ENCODE results near the gene RASGEF1C.
A peak's percentile ranks its signal among the peaks of the same experiment; 100 is the strongest.

RASGEF1C gene

GRCh38 chr5:180103487-180104167 is 105.4 kb downstream of the RASGEF1C start:
- Histone ChIP-seq H3K27ac (no peak overlapping the region), H3K4me3 (no peak overlapping the region)
- no peak for DNase-seq (ENCODE audit: low spot score)
- no peak for TF ChIP-seq CTCF (IDR thresholded peaks at IDR 0.05)

DNA sequence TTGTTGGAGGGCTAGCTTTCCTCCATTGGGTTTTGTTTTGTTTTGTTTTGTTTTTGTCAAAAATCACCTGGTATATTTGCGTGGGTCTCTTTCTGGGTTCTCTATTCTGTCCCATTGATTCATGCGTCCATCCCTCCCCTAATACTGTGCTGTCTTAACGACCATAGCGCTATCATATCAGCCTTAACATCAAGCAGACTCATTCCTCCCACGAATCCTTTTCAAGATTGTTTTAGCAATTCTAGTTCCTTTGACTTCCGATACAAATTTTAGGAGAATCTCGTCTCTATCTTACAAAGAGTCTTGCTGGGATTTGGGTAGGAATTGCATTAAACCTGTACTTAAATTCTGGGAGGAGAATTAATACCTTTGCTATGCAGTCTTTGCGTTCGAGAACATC is 106.4 kb downstream of the RASGEF1C start:
- TF ChIP-seq CTCF (IDR thresholded peaks at IDR 0.05) = no peak
- Histone ChIP-seq H3K27ac (no peak overlapping the region), H3K4me3 (no peak overlapping the region)
- DNase-seq (ENCODE audit: low spot score) = peak; percentile 12

DNA sequence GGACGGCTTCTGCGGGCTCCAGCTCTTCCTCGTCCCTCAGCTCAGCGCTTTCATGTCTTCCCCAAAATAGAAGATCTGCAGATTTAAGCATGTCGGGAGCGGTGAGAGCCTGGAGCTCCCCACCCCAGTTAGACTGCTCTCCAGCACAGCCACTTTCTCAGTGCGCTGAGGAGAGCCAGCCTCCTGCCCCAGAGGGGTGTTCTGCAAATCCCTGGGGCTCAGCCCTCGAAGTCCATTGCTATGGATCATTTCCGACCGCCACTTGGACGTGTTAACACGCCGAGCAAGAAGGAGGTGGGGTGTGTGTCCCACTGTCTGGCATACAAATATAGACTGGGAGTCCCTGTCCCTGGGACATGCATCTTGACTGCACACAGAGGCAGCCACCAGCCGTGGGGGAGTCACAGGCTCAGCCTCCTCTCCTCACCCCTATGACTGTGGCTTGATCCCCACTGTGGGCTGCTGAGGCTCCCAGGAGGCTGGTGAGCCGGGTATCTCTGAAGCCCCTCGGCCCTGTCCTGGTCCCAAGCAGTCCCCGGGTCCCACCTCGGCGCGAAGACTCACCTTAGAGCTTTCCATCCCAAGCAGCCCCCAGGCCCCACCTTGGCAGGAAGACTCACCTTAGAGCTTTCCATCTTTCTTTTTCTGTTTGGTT is 107.4 kb downstream of the RASGEF1C start:
- DNase-seq (ENCODE audit: low spot score) = peak; percentile 58
- H3K4me3 ChIP-seq = no peak overlapping the region
- H3K27ac ChIP-seq = no peak overlapping the region
- no peak for TF ChIP-seq CTCF (IDR thresholded peaks at IDR 0.05)

- peak; percentile 67 for DNase-seq (ENCODE audit: low spot score)
- TF ChIP-seq CTCF (IDR thresholded peaks at IDR 0.05) = no peak
- Histone ChIP-seq H3K4me3 (no peak overlapping the region), H3K27ac (no peak overlapping the region)
Measured at GRCh38 chr5:180100621-180101450, 108.2 kb downstream of the RASGEF1C start.

DNA sequence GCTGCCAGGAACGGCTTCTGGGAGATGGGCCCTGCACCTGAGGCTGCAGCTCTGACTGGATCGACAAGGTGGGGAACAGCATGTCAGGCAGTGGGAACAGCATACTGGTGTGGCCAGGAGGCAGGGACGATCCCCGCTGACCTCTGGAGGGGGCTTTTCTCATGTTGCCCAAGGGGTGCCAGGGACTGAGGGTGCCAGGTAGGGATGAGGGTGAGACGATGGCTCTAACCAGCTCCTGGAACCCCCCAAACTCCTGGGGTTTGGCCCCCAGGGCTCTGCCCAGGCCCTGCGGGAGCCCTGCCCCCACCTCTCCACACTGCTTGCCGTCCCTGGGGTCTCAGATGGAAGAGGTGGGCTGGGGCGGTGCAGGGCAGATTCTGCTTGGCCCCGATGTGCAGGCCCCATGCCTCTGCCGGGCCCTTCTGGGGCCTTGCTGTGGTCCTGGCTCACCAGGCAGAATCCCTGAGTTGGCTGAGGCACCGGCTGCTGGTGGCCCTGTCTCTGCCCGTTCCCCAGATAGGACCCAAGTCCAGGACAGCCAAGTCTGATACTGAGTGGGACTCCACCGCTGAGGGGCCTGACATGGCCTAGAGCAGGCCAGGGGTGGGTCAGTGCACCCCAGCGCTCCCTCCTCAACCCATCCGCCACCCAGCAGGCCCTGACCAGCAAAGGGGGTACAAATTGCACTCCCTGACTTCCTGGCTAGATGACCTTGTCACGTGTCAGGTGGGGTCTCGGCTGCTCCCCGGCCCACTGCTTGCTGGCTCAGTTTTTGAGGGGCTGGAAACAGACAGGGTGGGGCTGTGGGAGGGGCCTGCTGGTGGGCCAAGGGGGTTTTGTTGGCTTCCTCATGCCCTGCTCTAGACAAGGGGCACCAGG is 109.0 kb downstream of the RASGEF1C start:
- peak; percentile 64 for DNase-seq (ENCODE audit: low spot score)
- TF ChIP-seq CTCF (IDR thresholded peaks at IDR 0.05) = no peak
- no peak overlapping the region for H3K4me3 ChIP-seq
- no peak overlapping the region for H3K27ac ChIP-seq

- no peak for TF ChIP-seq CTCF (IDR thresholded peaks at IDR 0.05)
- peak; percentile 61 for DNase-seq (ENCODE audit: low spot score)
- H3K4me3 ChIP-seq = no peak overlapping the region
- no peak overlapping the region for H3K27ac ChIP-seq
Measured at GRCh38 chr5:180098991-180099732, 109.8 kb downstream of the RASGEF1C start.
